GM12878 (cell line): Measurements from ENCODE around the gene MRPL2. TPM values are rescaled to one million over a fixed set of nuclear protein-coding genes. Genes with fewer than 3 reads are reported as not detected.

Experiments
- ATAC-seq: fragments of 200-7000 bp; cut with Tn5 transposase; 3 replicates; pipeline ENCODE4 v1.9.1; 2020; ENCODE audit warnings: mild to moderate bottlenecking, moderate library complexity
- BruUV-seq: library from RNA; stranded (reverse); fragments of 400-500 nt; replicated peaks from 2 replicates; lab custom pipeline; 2021; lab: Mats Ljungman, UMichigan
- CTCF ChIA-PET: fragments of 300-600 bp; sonication (Branson Sonifier 250); formaldehyde crosslinking; extraction: SDS; loops from one replicate; lab custom pipeline; 2021; ENCODE audit warnings: inconsistent platforms; lab: Yijun Ruan, JAX
- POLR2A ChIA-PET: fragments of 350-600 bp; formaldehyde crosslinking; extraction: SDS; loops from one replicate; lab custom pipeline; 2021; ENCODE audit warnings: inconsistent platforms; lab: Charles Lee
- RAD21 ChIA-PET: fragments of 300-600 bp; sonication (Branson Sonifier 250); formaldehyde crosslinking; loops from one replicate; lab custom pipeline; 2023; ENCODE audit warnings: antibody characterized with exemption; ENCODE audit not compliant: unreplicated experiment; lab: Charles Lee
- SMC1A ChIA-PET: fragments of 300-600 bp; sonication (Branson Sonifier 250); formaldehyde crosslinking; loops from one replicate; lab custom pipeline; 2023; ENCODE audit not compliant: unreplicated experiment, uncharacterized antibody; lab: Charles Lee
- DNase-seq: peaks from one replicate; pipeline ENCODE4 v3.0.0-alpha.2; 2011; ENCODE audit warnings: low read depth, low spot score
- FAIRE-seq: peaks from 3 replicates; lab custom pipeline; 2011; peaks lifted over from hg19 to GRCh38; lab: Jason Lieb, UNC
- H2AFZ ChIP-seq: 2 replicates; pipeline ENCODE4 v1.6.0; 2011; ENCODE audit warnings: low read depth, low read length, control low read depth; ENCODE audit not compliant: control insufficient read depth
- H3K27ac ChIP-seq: 2 replicates; pipeline ENCODE4 v1.5.1; 2011; ENCODE audit warnings: control low read depth; ENCODE audit not compliant: control insufficient read depth, insufficient read depth
- H3K27me3 ChIP-seq, 2 experiments: replicated peaks in 1 of 2; 2 replicates each; pipeline versions ENCODE4 v1.6.0 to v1.6.1; 2011; ENCODE audit warnings: low read length in 1 of 2; ENCODE audit not compliant: control insufficient read depth in 2 of 2, insufficient read depth in 2 of 2
- H3K36me3 ChIP-seq, 2 experiments: 2 replicates each; pipeline ENCODE4 v1.5.1; 2011; ENCODE audit warnings: low read length in 1 of 2; ENCODE audit not compliant: control insufficient read depth in 2 of 2, insufficient read depth in 2 of 2
- H3K4me1 ChIP-seq: 2 replicates; pipeline ENCODE4 v1.6.1; 2011; ENCODE audit warnings: mild to moderate bottlenecking, low read length, moderate library complexity, mixed read lengths; ENCODE audit not compliant: control insufficient read depth, insufficient read depth
- H3K4me2 ChIP-seq: 2 replicates; pipeline ENCODE4 v1.6.0; 2011; ENCODE audit warnings: control low read depth; ENCODE audit not compliant: control insufficient read depth, insufficient read depth
- H3K4me3 ChIP-seq: fragments of 200-600 bp; sonication (generic); 2 replicates; pipeline ENCODE4 v1.5.1; 2016
- H3K79me2 ChIP-seq: 2 replicates; pipeline ENCODE4 v1.6.0; 2011; ENCODE audit warnings: low read length; ENCODE audit not compliant: control insufficient read depth, insufficient read depth
- H3K9ac ChIP-seq: 2 replicates; pipeline ENCODE4 v1.8.0; 2011; ENCODE audit warnings: low read length, control low read depth, mixed read lengths; ENCODE audit not compliant: control insufficient read depth, insufficient read depth
- H3K9me3 ChIP-seq: replicated peaks from 3 replicates; pipeline ENCODE4 v1.5.1; 2011; ENCODE audit warnings: mild to moderate bottlenecking, low read length; ENCODE audit not compliant: control insufficient read depth, insufficient read depth
- H4K20me1 ChIP-seq: 2 replicates; pipeline ENCODE4 v1.6.0; 2011; ENCODE audit not compliant: control insufficient read depth, insufficient read depth
- EGR1 ChIP-seq, 2 experiments: IDR thresholded peaks; 1 replicate in 1 of 2; 2 replicates in 1 of 2; pipeline ENCODE4 v1.6.1; 2011 to 2012; ENCODE audit warnings: low read depth in 2 of 2, low read length in 2 of 2, borderline replicate concordance in 1 of 2, mild to moderate bottlenecking in 1 of 2, moderate library complexity in 1 of 2
- GATAD2B ChIP-seq: fragments of 450-650 bp; conservative IDR thresholded peaks from 2 replicates; pipeline ENCODE4 v1.6.1; 2017; ENCODE audit warnings: low read depth, mild to moderate bottlenecking, moderate library complexity
- JUNB ChIP-seq: IDR thresholded peaks from 2 replicates; pipeline ENCODE4 v1.6.1; 2016; ENCODE audit warnings: antibody characterized with exemption, mild to moderate bottlenecking
- NFYB ChIP-seq: IDR thresholded peaks from 2 replicates; pipeline ENCODE4 v1.6.1; 2011; ENCODE audit warnings: low read depth, mild to moderate bottlenecking, low read length, improper control_type of control experiment, moderate library complexity; ENCODE audit not compliant: insufficient read depth
- NRF1 ChIP-seq: conservative IDR thresholded peaks from 2 replicates; pipeline ENCODE4 v1.6.1; 2011; ENCODE audit warnings: mild to moderate bottlenecking, low read depth, low read length, improper control_type of control experiment
- POLR2AphosphoS5 ChIP-seq: IDR thresholded peaks from 2 replicates; pipeline ENCODE4 v1.6.1; 2011; ENCODE audit warnings: mild to moderate bottlenecking, low read length, inconsistent platforms
- SMAD5 ChIP-seq: IDR thresholded peaks from 2 replicates; pipeline ENCODE4 v1.6.1; 2016; ENCODE audit warnings: antibody characterized with exemption, low read depth
- SUPT20H ChIP-seq: IDR thresholded peaks from 2 replicates; pipeline ENCODE4 v1.6.1; 2011; ENCODE audit warnings: low read depth, mild to moderate bottlenecking, low read length, moderate library complexity, borderline replicate concordance; ENCODE audit not compliant: control insufficient read depth
- YY1 ChIP-seq: IDR thresholded peaks from 2 replicates; pipeline ENCODE4 v1.6.1; 2011; ENCODE audit warnings: low read depth, mild to moderate bottlenecking, low read length
- WGBS: methylation state at CpG from one replicate; pipeline ENCODE4 v1.1.6; 2016; ENCODE audit warnings: low lambda C conversion rate; ENCODE audit not compliant: insufficient replicate concordance, insufficient coverage; ENCODE audit errors: missing lambda C conversion rate; 5-methylcytosine and 5-hydroxymethylcytosine counted together
- in situ Hi-C: fragments of 300-500 bp; cut with MboI; formaldehyde crosslinking; loops from 9 replicates; pipeline ENCODE4 v1.14.3; 2018; ENCODE audit warnings: mixed read lengths
- intact Hi-C: fragments of 100-400 bp; cut with micrococcal nuclease; formaldehyde crosslinking; loops from one replicate; pipeline ENCODE4 v1.14.2; 2022; ENCODE audit not compliant: unreplicated experiment
- polyA plus RNA-seq, 11 experiments: library from polyadenylated mRNA; depleted of rRNA in 4 of 11; unstranded in 6 of 11; stranded (reverse) in 5 of 11; fragments of >200 nt; fragmentation: Nextera tagmentation in 4 of 11; fragmentation: Illumina TruSeq in 1 of 11; extraction: Ambion mirVana in 4 of 11; extraction: Trizol in 1 of 11; gene quantifications; 1 replicate in 1 of 11; 2 replicates in 10 of 11; pipeline versions ENCODE4 v1.2.1 to v1.2.3, GENCODE V29; 2011 to 2016; ENCODE audit warnings: inconsistent platforms in 2 of 11, missing spikeins in 2 of 11, low read depth in 1 of 11
- total RNA-seq, 4 experiments: library from RNA; depleted of rRNA in 3 of 4; stranded (reverse); fragments of >200 nt in 3 of 4; fragmentation: Illumina TruSeq in 1 of 4; extraction: Trizol in 1 of 4; gene quantifications; 2 replicates each; pipeline versions ENCODE4 v1.2.1 to v1.2.3, GENCODE V29; 2013 to 2021
- TF ChIP-seq, protein P1 (sequence below): fragments of 450-650 bp; IDR thresholded peaks from 2 replicates; pipeline ENCODE4 v1.6.1; 2017; ENCODE audit warnings: mild to moderate bottlenecking, low read depth, inconsistent platforms; ENCODE audit not compliant: poor library complexity, severe bottlenecking
- TF ChIP-seq, protein P2 (sequence below): fragments of 450-650 bp; conservative IDR thresholded peaks from 2 replicates; pipeline ENCODE4 v1.6.1; 2017; ENCODE audit warnings: mild to moderate bottlenecking, moderate library complexity
- TF ChIP-seq, protein P3 (sequence below), 3 experiments: IDR thresholded peaks in 2 of 3; conservative IDR thresholded peaks in 1 of 3; 2 replicates each; pipeline ENCODE4 v1.5.1; 2011; ENCODE audit warnings: low read depth in 3 of 3, low read length in 3 of 3, mild to moderate bottlenecking in 3 of 3, control low read depth in 2 of 3, moderate library complexity in 2 of 3, inconsistent platforms in 1 of 3, mixed read lengths in 1 of 3; ENCODE audit not compliant: control insufficient read depth in 2 of 3, insufficient read depth in 1 of 3; ENCODE audit errors: extremely low read depth in 1 of 3
- TF ChIP-seq, protein P4 (sequence below): IDR thresholded peaks from 2 replicates; pipeline ENCODE4 v1.6.1; 2012; ENCODE audit warnings: low read length, inconsistent platforms
- TF ChIP-seq, protein P5 (sequence below): IDR thresholded peaks from 2 replicates; pipeline ENCODE4 v1.6.1; 2012; ENCODE audit warnings: low read depth, low read length, improper control_type of control experiment

MRPL2 gene
- total and polyA plus RNA-seq, 10 of the 15 experiments (the other 5 are each of a cell fraction or from before 2014, with no cell fraction given), result 29.7 to 125 (median 50.2) TPM

DNA sequence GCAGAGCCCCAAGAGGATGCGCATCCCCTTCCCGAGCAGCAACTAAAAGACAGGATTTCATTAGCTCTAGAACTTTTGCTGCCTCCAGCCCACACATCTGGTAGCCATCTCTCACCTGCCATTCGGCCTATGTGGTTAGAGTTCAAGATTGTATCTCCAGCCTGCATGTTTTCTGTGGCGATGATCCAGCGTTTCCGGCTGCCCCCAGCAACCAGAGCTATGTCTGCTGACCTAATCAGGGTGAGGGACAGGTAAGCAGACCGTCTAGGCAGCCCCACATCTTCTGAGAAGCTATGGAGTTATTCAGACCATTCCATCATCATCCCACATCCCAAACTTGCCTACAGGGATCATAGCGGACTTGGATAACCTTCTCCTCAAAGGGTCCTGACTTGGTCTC is 3.3 kb downstream of the MRPL2 start:
- 82% methylated on average over 8 of the region's 8 CpGs for WGBS
- ChIA-PET CTCF (no interaction called here), POLR2A (interaction anchor here (0.7 to 2.8 kb wide), 2 partner anchors 25 to 127 kb away, joined by 3 to 9 read pairs; partner anchors contain the start of gene CNPY3), SMC1A (interaction anchor here (0.6 kb wide), 1 partner anchor 42 kb away, joined by 3 read pairs; the partner anchor contains the start of gene KLHDC3), RAD21 (no interaction called here)
- H3K4me2 ChIP-seq, result no peak overlapping the region
- peaks cover 17% of the 10 kb centered on the region for H3K4me1 ChIP-seq
- H3K79me2 ChIP-seq, result peaks cover 36% of the 10 kb centered on the region
- no peak for FAIRE-seq
- BruUV-seq, result no TSS peak
- H2AFZ ChIP-seq, result no peak overlapping the region
- no peak overlapping the region for H3K9ac ChIP-seq
- in situ Hi-C loops, result no loop called here
- H3K27me3 ChIP-seq, result no peaks in the 10 kb centered on the region
- intact Hi-C loops, result loop anchor here (5.0 kb wide), 1 partner anchor 154 kb away; no protein-coding TSS in a partner anchor
- ATAC-seq, result no peak
- no peak for DNase-seq
- peaks cover 1 to 5% of the 10 kb centered on the region in 2 experiments; a peak in 3 of 4 replicates for H3K36me3 ChIP-seq
- H3K27ac ChIP-seq, result no peak overlapping the region
- H4K20me1 ChIP-seq, result no peaks in the 10 kb centered on the region
- H3K9me3 ChIP-seq, result no peaks in the 10 kb centered on the region
- H3K4me3 ChIP-seq, result no peak overlapping the region
- TF ChIP-seq YY1 (no peak), NFYB (no peak), EGR1 (IDR thresholded peaks at IDR 0.05; ENCODE audit: borderline replicate concordance in 1 of 2, low read depth in 2 of 2, low read length in 2 of 2) (no peak), POLR2AphosphoS5 (no peak), SUPT20H (no peak), JUNB (no peak), GATAD2B (no peak), SMAD5 (no peak), NRF1 (no peak)
- TF ChIP-seq, protein P1, sequence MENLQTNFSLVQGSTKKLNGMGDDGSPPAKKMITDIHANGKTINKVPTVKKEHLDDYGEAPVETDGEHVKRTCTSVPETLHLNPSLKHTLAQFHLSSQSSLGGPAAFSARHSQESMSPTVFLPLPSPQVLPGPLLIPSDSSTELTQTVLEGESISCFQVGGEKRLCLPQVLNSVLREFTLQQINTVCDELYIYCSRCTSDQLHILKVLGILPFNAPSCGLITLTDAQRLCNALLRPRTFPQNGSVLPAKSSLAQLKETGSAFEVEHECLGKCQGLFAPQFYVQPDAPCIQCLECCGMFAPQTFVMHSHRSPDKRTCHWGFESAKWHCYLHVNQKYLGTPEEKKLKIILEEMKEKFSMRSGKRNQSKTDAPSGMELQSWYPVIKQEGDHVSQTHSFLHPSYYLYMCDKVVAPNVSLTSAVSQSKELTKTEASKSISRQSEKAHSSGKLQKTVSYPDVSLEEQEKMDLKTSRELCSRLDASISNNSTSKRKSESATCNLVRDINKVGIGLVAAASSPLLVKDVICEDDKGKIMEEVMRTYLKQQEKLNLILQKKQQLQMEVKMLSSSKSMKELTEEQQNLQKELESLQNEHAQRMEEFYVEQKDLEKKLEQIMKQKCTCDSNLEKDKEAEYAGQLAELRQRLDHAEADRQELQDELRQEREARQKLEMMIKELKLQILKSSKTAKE, result no peak
- TF ChIP-seq, protein P2, sequence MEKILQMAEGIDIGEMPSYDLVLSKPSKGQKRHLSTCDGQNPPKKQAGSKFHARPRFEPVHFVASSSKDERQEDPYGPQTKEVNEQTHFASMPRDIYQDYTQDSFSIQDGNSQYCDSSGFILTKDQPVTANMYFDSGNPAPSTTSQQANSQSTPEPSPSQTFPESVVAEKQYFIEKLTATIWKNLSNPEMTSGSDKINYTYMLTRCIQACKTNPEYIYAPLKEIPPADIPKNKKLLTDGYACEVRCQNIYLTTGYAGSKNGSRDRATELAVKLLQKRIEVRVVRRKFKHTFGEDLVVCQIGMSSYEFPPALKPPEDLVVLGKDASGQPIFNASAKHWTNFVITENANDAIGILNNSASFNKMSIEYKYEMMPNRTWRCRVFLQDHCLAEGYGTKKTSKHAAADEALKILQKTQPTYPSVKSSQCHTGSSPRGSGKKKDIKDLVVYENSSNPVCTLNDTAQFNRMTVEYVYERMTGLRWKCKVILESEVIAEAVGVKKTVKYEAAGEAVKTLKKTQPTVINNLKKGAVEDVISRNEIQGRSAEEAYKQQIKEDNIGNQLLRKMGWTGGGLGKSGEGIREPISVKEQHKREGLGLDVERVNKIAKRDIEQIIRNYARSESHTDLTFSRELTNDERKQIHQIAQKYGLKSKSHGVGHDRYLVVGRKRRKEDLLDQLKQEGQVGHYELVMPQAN, result no peak
- TF ChIP-seq, protein P3, sequence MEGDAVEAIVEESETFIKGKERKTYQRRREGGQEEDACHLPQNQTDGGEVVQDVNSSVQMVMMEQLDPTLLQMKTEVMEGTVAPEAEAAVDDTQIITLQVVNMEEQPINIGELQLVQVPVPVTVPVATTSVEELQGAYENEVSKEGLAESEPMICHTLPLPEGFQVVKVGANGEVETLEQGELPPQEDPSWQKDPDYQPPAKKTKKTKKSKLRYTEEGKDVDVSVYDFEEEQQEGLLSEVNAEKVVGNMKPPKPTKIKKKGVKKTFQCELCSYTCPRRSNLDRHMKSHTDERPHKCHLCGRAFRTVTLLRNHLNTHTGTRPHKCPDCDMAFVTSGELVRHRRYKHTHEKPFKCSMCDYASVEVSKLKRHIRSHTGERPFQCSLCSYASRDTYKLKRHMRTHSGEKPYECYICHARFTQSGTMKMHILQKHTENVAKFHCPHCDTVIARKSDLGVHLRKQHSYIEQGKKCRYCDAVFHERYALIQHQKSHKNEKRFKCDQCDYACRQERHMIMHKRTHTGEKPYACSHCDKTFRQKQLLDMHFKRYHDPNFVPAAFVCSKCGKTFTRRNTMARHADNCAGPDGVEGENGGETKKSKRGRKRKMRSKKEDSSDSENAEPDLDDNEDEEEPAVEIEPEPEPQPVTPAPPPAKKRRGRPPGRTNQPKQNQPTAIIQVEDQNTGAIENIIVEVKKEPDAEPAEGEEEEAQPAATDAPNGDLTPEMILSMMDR (IDR thresholded peaks at IDR 0.05 in 2 of 3, conservative IDR thresholded peaks at IDR 0.05 in 1 of 3; ENCODE audit: control insufficient read depth in 2 of 3, extremely low read depth in 1 of 3, insufficient read depth in 1 of 3, low read depth in 3 of 3, low read length in 3 of 3), result no peak
- TF ChIP-seq, protein P4, sequence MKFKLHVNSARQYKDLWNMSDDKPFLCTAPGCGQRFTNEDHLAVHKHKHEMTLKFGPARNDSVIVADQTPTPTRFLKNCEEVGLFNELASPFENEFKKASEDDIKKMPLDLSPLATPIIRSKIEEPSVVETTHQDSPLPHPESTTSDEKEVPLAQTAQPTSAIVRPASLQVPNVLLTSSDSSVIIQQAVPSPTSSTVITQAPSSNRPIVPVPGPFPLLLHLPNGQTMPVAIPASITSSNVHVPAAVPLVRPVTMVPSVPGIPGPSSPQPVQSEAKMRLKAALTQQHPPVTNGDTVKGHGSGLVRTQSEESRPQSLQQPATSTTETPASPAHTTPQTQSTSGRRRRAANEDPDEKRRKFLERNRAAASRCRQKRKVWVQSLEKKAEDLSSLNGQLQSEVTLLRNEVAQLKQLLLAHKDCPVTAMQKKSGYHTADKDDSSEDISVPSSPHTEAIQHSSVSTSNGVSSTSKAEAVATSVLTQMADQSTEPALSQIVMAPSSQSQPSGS, result no peak
- TF ChIP-seq, protein P5, sequence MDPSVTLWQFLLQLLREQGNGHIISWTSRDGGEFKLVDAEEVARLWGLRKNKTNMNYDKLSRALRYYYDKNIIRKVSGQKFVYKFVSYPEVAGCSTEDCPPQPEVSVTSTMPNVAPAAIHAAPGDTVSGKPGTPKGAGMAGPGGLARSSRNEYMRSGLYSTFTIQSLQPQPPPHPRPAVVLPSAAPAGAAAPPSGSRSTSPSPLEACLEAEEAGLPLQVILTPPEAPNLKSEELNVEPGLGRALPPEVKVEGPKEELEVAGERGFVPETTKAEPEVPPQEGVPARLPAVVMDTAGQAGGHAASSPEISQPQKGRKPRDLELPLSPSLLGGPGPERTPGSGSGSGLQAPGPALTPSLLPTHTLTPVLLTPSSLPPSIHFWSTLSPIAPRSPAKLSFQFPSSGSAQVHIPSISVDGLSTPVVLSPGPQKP, result no peak
